ENCODE measurements around the gene SSX2.
"Not testable (repeated sequence)": the region's sequence is repeated elsewhere in the genome, so short reads cannot be mapped to it uniquely, and the experiment has no call there.

SSX2 gene, protein sequence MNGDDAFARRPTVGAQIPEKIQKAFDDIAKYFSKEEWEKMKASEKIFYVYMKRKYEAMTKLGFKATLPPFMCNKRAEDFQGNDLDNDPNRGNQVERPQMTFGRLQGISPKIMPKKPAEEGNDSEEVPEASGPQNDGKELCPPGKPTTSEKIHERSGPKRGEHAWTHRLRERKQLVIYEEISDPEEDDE

DNA sequence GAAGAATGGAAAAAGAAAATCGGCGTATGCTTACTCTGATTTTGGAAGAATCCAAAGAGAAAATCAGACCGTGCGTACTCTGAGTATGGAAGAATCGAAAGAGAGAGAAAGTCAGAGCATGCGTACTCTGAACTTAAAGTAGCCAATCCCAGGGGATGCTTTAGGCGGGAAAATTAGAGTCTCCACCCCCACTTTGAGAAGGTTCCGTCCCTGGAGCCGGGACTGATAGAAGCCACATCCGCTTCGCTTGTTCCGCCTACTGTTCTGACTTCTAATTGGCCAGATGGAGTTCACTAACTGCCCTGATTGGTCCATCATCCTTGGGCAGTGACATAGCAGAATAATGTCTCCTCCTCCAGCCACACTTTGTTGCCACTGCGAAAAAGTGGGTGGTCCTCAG lies at the start of gene SSX2:
Gene SSX2 (minus strand): TSS at position 101 of the 400 bp plus-strand sequence. CDS start 1,429 bp downstream, outside the sequence.
- not testable (repeated sequence) for DNase-seq (ENCODE audit: low spot score); FAIRE-seq

DNA sequence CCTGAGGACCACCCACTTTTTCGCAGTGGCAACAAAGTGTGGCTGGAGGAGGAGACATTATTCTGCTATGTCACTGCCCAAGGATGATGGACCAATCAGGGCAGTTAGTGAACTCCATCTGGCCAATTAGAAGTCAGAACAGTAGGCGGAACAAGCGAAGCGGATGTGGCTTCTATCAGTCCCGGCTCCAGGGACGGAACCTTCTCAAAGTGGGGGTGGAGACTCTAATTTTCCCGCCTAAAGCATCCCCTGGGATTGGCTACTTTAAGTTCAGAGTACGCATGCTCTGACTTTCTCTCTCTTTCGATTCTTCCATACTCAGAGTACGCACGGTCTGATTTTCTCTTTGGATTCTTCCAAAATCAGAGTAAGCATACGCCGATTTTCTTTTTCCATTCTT lies 44.0 kb upstream of the SSX2 start, which contains the start of gene SSX2B:
Gene SSX2B (plus strand): TSS at position 301 of the 400 bp plus-strand sequence. CDS start 1,429 bp downstream, outside the sequence.
- FAIRE-seq; DNase-seq (ENCODE audit: low spot score): not testable (repeated sequence)

DNA sequence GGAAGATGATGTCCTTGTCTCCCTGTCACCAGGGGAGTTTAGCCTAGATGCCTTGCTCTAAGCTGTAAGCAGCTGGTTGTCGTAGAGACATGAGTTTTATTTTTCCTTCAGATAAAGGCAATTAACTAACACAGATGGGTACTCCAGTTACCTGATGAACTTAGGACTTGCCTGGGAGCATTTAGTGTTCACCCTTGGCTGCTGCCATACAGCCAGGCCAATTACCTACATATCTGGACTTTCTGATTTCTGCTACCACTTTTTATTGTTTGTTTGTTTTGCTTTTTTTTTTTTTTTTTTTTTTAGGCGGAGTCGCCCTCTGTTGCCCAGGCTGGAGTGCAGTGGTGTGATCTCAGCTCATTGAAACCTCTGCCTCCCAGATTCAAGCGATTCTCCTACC lies 14.9 kb downstream of the SSX2 start:
- FAIRE-seq, result not testable (repeated sequence)

DNA sequence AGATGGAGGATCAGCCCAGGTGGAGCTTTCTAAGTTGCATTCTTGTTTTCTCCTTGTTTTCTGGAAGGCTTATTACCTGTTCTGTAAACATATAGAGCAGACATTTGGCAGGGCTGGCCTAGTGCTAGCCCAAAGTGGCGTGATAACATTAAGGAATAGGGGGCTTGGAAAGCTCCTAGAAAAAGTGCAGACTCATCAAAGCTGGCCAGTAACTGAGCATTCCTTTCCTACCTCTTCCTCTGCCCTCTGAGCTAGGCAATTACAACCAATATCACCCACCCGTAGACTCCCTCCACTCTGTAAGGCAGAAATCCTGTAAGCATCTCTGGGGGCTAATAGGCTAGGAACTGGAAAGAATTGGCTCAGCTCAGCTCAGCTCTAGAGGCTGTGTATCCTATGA lies 44.8 kb downstream of the SSX2 start:
- not testable (repeated sequence) for FAIRE-seq; DNase-seq (ENCODE audit: low spot score)

More for the DNA sequence above, 14.9 kb downstream of the SSX2 start:
- DNase-seq (ENCODE audit: low spot score), result not testable (repeated sequence)

DNA sequence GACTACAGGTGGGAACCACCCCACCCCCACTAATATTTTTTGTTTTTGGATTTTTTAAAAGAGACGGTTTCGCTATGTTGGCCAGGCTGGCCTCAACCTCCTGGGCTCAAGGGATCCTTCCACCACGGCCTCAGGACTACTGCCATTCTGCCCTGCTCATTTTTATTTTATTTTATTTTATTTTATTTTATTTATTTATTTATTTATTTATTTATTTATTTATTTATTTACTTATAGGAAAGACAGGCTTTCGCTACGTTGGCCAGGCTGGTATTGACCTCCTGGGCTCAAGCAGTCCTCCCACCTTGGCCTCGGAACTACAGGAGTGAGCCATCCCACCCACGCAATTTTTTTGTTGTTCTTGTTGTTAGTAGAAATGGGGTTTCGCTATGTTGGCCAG lies 51.5 kb downstream of the SSX2 start:
- DNase-seq (ENCODE audit: low spot score); FAIRE-seq: not testable (repeated sequence)

DNA sequence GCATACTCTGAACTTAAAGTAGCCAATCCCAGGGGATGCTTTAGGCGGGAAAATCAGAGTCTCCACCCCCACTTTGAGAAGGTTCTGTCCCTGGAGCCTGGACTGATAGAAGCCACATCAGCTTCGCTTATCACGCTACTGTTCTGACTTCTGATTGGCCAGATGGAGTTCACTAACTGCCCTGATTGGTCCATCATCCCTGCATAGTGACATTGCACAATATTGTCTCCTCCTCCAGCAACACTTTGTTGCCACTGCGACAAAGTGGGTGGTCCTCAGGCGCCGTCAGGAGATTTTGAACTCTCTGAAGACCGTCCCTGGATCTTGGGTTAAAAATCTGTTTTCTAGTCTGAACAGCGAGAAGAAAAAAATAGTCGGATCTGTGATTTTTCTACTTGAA lies 52.2 kb downstream of the SSX2 start, which contains the start of gene SSX7:
Gene SSX7 (minus strand): TSS at position 101 of the 400 bp plus-strand sequence. CDS start 1,428 bp downstream, outside the sequence.
- FAIRE-seq; DNase-seq (ENCODE audit: low spot score): not testable (repeated sequence)

DNA sequence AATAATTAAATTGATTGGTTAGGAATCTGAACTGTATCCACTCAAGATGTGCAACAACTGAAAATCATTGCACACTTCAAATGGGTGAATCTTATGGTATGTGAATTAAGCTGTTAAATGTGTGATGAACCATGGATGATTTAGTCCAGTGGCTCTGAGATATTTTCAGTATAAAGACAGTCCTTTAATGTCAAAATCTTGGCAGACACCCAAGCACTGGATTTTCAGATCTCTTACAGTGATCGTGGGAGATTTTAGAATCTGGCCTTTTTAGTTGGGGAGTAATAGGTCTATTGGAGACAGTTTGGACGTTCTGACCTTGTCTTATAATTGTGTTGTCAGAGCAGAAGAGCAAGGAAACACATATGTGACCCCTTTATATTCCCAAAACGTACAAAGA lies 56.3 kb downstream of the SSX2 start:
- not testable (repeated sequence) for DNase-seq (ENCODE audit: low spot score); FAIRE-seq

DNA sequence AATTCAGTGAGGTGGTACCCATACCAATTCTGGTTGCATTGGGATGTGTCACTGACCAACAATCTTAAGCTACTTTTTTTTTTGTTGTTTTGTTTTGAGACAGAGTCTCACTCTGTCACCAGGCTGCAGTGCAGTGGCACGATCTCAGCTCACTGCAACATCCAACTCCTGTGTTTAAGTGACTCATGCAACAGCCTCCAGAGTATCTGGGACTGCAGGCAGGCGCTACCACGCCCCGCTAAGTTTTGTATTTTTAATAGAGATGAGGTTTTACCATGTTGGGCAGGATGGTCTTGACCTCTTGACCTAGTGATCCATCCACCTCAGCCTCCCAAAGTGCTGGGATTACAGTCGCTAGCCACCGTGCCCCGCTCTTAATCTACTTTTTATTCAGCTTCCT lies 58.0 kb downstream of the SSX2 start:
- not testable (repeated sequence) for FAIRE-seq; DNase-seq (ENCODE audit: low spot score)
